Inferior parietal cortex (tissue), 1 donor: ENCODE data around the gene TTYH2.

ENCODE experiments used
- DNase-seq: peaks from one replicate; pipeline ENCODE4 v3.0.0-alpha.2; 2016; ENCODE audit errors: extremely low spot score

TTYH2 gene

GRCh38 chr17:74234486-74234885 lies 21.1 kb downstream of the TTYH2 start:
- no peak for DNase-seq

- peak; percentile 82 for DNase-seq
These were observed 21.7 kb downstream of the TTYH2 start for GRCh38 chr17:74235040-74235581.

GRCh38 chr17:74235911-74236371 lies 22.6 kb downstream of the TTYH2 start:
- DNase-seq = peak; percentile 36

GRCh38 chr17:74237321-74237720 lies 23.9 kb downstream of the TTYH2 start:
- DNase-seq = no peak

GRCh38 chr17:74239172-74239571 lies 25.8 kb downstream of the TTYH2 start:
- no peak for DNase-seq

GRCh38 chr17:74240618-74241205 lies 27.3 kb downstream of the TTYH2 start:
- DNase-seq = no peak

GRCh38 chr17:74241431-74241830 lies 28.1 kb downstream of the TTYH2 start:
- no peak for DNase-seq

GRCh38 chr17:74241847-74242246 lies 28.5 kb downstream of the TTYH2 start:
- DNase-seq = no peak

GRCh38 chr17:74243013-74243755 lies 29.8 kb downstream of the TTYH2 start:
- peak; percentile 47 for DNase-seq

- DNase-seq = no peak
These were observed 30.8 kb downstream of the TTYH2 start for GRCh38 chr17:74244128-74244527.

- DNase-seq = peak; percentile 80
These were observed 31.2 kb downstream of the TTYH2 start for GRCh38 chr17:74244548-74244947.

GRCh38 chr17:74245145-74245831 lies 31.9 kb downstream of the TTYH2 start:
- DNase-seq = peak; percentile 75

GRCh38 chr17:74245871-74246270 lies 32.5 kb downstream of the TTYH2 start:
- DNase-seq = no peak

- DNase-seq = no peak
These were observed 36.4 kb downstream of the TTYH2 start for GRCh38 chr17:74249590-74250270.

GRCh38 chr17:74250324-74250995 lies 37.1 kb downstream of the TTYH2 start:
- no peak for DNase-seq

- no peak for DNase-seq
These were observed 37.7 kb downstream of the TTYH2 start for GRCh38 chr17:74251051-74251450.

- no peak for DNase-seq
These were observed 38.2 kb downstream of the TTYH2 start for GRCh38 chr17:74251569-74251968.

- no peak for DNase-seq
These were observed 38.8 kb downstream of the TTYH2 start for GRCh38 chr17:74252211-74252610.

- DNase-seq = no peak
These were observed 39.7 kb downstream of the TTYH2 start for GRCh38 chr17:74253036-74253435.

- no peak for DNase-seq
These were observed 43.9 kb downstream of the TTYH2 start for GRCh38 chr17:74257311-74257710.
